GM18520 (cell line): ENCODE data around the gene FBRSL1.

Source experiments
- ATAC-seq: cut with Tn5 transposase; IDR thresholded peaks from one replicate; pipeline ENCODE4 v1.9.1; 2021; ENCODE audit not compliant: unreplicated experiment

Gene FBRSL1

DNA sequence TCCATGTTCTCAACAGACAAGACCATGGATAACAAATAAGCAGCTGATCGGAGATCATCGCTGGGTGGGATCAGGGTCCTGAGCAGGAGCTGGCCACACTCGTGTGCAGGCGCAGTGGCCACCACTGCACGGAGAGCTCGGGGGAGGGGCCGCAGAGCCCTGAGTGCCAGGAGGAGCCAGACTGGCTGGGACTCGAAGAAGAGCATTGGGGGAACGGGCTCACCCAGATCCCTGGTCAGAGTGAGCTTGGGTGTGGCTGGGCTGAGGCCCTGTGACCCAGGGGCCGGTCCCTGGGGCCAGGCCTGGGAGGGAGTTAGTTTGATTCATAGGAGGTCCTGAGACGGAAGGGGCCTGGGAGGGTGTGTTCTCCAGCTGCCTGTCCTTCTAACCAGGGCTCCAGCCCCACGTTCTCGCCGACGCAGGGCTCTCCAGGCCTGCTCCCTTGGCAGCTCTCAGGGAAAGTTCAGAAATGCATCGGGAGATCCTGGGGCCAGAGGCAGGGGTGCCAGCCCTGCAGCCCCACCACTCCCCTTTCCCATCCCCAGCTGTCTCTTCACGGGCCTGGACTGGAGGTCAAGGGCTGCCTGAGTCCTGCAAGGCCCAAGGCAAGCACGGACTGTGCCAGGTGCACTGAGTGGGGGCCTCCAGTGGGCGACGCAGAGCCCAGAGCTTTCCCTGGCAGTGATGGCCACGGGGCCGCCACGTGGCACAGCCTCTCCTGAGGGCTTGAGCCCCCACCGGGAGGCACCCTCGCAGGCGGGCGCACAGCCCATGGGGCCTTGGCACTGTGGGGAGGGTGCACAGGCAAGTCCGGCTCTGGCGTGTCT lies 48.1 kb downstream of the FBRSL1 start:
- ATAC-seq, result no peak

DNA sequence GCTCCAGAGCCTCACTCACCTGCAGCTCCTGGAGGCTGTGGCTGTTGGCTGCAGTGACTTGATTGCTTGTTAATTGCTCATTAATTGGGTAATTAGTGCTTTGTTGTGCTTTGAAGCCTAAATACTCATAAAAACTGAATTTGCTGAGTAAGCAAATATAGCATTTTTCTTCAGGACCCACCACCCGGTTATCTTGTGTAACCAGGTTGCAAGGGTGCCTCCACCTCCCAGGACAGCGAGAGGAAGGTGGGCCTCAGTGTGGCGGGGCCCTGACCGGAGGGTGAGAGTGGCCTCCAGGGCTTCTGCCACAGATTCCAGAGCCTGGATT lies 48.7 kb downstream of the FBRSL1 start:
- ATAC-seq, result no peak

DNA sequence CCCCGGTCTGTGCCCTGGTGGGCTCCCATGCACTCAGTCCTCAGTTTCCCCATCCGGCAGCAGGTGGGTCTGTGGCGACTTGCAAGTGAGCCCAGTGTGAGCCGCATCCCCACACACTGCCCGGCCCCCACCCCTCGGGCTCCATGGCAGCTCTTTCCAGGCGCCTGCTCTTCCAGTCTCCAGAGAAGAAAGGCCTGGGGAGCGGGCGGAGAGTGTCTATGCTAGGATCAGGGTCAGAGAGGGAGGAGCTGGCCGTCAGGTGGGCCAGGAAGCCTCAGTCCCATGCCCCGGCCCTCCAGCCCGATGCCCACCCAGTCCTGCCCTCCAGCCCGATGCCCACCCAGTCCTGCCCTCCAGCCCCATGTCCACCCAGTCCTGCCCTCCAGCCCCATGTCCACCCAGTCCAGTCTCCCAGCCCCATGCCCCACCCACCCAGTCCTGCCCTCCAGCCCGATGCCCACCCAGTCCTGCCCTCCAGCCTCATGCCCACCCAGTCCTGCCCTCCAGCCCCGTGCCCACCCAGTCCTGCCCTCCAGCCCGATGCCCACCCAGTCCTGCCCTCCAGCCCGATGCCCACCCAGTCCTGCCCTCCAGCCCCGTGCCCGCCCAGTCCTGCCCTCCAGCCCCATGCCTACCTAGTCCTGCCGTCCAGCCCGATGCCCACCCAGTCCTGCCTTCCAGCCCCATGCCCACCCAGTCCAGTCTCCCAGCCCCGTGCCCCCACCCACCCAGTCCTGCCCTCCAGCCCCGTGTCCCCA lies 49.2 kb downstream of the FBRSL1 start:
- no peak for ATAC-seq

DNA sequence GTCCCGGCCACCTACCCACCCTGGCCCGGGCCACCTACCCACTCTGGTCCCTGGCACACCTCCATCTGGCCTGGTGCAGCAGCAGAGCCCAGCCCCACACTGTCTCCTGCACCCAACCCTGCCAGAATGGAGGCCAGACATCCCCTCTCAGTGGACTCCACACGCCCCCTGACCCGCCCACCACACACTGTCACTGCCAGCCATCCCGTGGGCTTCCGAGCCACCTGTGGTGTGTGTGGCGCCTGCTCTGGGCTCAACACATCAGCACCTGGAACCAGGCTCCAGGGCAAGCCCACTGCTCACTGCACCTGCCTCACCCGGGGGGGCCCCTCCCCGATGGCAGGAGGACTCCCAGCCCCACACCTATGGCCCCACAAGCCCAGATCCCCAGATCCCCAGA lies 50.5 kb downstream of the FBRSL1 start:
- no peak for ATAC-seq

DNA sequence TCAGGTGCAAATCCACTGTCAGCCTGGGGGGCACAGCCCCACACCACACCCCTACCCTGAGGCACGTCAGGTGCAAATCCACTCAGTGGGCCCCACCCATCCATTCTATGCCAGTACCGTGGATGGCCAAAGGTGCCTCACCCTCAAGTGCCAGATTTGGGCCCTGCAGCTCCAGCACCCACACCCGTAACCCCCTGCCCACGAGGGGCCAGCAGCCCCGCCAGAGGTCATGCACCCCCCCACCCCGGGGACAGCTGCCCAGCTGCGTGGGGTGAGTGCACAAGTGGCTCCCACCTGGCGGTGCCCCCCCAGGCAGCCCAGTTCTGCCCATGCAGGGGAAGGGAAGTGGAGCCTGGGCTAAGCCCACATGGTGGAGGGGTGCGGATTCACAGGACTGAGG lies 51.2 kb downstream of the FBRSL1 start:
- no peak for ATAC-seq

DNA sequence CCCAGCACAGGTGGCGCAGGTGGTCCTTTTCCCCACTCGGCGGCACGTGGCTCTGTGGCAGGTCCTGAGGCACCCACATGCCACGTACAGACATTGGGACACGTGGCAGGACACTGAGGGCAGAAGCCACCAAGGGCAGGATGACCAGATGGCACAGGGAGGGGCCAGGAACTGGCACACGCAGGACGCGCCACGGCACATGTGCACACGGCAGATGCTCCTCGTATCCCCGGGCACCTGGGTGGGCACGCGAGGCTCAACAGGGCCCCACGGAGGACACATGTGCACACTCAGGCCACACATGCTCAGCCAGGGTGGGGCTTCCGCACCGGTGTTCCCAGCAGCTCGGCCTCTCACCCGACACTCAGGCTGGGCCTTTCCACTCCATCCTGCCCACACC lies 52.0 kb downstream of the FBRSL1 start:
- no peak for ATAC-seq

DNA sequence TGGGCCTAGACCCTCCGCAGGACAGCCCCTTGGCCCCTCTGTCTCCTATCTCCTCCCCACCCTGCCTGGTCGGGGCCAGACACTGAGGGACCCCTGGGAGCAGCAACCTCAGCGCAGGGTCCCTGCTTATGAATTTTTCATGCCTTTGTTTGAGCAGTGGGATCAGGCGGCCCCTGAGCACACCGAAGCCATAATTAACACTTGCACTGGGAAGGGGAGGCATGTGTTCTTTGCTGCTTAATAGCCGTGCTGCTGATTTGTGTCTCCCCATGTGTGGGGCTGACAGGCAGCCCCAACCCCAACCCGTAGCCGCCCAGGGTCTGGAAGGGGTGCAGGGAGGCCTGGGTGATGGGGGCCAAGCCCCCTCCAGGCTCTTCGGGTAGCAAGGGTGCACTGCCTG lies 52.7 kb downstream of the FBRSL1 start:
- ATAC-seq, result no peak

DNA sequence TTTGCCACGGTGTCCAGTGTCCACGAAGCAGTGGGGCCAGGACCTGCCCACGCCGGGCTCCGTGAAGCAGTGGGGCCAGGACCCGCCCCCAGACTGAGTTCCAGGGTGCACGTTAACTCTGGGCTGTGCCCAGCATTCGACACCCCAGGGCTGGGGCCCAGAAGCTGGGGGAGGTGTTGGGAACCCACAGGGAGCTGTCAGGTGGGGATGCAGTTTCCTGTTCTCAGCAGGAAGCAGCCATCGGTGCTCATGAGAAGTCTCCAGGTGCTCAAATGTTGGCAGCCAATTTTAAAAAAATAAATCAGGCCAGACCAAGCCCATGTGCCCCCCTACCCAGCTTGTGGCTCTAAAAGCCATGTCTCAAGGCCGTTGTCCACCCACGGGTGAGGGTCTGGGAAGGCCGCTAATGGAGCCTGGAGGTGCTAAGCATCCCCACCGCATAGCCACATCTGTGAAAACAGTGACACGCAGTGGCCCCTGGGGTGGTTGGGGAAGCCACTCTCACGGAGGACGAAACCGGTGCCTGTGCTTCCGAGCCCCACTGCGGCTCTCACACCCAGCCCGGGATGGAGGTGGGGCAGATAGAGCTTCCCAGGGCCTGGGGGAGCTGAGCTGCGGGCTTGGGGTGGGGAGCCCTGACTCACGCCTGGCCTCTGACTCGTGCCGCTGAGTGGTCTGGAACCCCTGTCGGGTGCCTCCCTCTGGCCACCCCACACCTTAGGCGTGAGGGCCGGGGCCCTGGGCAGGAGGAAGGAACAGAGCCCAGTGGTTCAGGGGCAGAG lies 53.5 kb downstream of the FBRSL1 start:
- ATAC-seq, result no peak

DNA sequence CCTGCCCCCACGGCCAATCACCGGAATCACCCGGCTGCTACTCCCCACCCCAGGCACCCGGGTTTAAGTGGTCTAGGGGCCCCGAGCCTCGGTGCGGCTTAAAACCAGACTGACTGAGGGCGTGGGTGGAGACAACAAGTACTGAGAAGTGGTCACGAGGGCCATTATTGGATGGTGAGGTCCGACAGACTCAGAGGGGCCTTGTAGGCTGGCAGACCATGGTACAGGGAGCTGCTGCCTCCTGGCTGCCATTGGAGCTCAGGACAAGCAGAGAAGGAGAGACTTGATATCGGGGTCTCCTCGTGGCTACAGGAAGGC lies 54.1 kb downstream of the FBRSL1 start:
- ATAC-seq, result no peak

DNA sequence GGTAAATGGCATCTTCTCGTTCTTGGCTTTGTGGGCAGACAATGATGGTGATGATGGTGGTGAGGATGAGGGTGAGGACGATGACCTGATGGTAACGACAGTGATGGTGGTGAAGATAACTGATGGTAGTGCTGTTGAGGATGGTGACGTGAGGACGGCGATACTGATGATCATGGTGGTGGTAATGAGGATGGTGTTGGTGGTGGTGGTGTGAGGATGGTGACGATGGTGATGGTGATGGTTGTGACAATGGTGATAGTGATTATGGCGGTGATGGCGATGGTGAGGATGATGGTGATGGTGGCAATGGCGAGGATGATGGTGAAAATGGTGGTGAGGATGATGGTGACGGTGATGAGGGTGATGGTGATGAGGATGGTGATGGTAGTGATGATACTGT lies 54.5 kb downstream of the FBRSL1 start:
- ATAC-seq, result no peak

DNA sequence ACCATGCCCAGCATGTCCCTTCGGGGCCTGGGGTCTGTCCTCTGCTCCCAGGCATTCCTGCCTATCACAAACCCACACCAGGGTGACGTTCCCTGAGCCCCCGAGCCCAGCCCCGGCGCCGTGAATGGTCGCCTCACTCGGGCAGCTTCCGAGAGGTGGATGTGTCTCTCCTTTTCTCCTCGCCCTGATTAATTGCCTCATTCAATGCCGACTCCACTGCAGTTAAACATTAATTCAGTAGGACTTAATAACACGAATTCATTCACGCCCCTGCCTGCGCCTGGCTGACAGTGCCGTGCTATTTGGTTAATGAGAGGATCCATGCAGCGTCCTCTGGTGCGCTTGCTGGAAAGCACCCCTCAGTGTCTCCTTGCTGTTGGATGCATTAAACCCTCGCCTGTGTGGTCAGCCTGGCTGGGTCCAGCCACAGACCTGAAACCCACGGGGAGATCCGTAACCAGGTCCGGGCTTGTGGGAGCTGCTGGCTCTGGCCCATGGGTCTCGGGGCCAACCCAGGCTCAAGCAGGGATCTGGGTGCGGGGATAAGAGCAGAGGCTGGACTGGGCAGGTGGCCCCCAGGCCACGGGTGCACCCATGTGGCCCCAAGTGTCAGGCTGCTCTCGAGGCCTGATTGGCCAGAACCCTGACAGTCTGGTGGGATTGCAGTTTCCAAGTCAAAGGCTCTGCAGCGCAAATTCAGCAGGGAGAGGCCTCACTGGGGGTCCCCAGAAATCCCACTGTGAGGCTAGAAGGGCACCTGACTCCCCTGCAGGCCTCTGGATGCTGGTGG lies 55.4 kb downstream of the FBRSL1 start:
- no peak for ATAC-seq

DNA sequence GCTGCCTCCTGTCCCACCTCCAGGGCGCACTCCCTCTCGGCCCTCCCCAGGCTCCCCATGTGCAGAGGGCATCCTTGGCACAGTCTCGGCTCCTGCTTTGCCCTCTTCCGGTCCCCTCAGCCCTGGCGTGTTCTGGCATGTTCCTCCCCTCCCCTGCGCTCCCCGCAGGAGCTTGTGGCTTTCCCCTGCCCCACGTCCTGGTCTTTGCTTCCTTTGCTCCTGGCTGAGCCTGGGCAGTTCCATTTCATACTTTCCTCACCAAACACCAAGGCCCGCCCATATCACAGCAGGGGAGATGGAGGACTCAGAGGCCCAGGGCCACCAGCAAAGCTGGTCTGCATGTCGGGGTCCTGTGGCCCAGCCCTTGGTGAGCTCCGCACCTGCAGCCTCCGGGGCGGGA lies 56.0 kb downstream of the FBRSL1 start:
- ATAC-seq, result no peak

DNA sequence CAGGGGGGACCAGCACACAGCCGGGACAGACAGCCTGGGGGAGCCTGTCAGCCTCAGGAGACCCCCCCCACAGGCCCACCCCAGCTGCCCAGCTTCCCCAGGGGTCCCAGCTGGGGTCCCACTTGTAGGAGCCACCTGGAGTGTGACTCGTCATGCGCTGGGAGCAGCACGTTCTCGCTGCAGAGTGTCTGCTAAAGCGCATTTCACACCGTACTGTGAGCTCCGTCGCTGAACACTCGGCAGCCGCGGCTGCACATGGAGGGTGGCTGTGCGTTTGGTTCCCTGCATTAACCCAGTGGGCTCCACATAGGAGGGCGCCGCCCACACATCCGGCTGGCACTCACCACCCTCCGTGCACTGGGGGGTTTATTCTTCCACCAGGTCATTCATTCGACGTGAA lies 56.7 kb downstream of the FBRSL1 start:
- no peak for ATAC-seq

DNA sequence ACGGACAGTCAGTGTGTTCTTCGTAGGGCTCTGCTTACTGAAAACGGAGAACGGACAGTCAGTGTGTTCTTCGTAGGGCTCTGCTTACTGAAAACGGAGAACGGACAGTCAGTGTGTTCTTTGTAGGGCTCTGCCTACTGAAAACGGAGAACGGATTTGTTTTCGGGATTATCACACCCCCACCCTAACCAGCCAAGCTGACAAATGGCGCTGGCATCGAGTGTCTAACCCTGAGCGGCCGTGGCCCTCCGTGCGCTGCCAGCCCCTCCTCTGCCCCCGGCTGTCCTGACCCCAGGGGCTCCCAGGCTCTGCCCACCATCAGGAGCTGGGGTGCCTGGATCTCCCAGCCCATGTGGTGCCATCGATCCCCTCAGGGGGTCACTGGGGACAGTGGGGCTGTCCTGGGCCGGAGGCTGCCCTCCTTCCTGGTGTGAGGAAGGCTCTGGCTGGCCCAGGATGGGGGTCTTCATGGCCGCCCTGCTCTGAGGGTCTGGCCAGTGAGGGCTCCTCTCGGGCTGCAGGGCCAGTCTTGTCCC lies 57.3 kb downstream of the FBRSL1 start:
- ATAC-seq, result no peak

DNA sequence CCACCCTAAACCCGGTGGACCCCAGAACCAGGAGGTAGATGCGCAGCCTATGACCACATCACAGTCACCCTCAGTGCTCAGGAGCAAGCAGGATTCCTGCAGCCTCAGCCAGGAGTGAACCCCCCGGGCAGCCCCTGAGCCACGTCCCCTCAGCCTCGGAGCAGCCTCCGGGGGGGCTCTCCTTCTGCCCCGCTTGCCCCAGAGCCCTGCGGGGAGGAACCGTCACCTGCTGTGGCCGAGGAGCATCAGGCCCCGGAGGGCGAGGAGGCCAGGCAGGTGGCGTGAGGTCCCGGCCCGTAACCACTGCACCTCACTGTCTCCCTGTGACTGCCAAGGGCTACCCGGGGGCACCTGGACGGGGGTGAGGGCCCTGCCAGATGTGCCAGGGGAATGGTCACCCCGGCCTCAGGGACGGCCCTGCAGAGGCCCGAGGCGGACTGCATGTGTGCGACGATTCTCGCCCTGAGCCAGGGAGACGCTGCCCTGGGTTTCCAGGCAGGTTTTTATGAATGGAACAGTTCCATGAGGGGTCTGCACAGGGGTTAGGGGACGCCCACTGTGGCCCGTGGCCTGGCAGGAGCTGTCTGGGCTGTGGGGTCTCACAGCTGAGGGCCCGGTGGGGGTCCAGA lies 58.6 kb downstream of the FBRSL1 start:
- ATAC-seq, result no peak

DNA sequence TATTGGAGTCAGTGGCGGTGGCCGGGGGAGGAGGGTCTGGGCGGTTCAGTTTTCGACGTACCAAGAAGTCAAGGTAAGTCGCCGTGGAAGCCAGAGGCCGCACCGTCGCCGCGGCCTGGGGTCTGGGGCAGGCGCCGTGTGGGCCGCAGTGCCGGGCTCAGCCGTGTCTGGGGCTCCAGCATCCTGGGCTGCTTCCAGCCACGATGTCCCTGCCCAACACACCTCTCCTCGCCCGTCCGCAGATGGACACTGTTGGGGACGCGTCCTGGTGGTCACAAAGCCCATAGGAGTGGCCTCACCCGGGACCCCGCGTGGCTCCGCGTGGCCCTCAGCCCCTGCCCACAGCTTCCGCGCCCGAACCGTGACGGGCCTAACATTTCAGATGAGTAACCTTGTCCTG lies 59.1 kb downstream of the FBRSL1 start:
- no peak for ATAC-seq

DNA sequence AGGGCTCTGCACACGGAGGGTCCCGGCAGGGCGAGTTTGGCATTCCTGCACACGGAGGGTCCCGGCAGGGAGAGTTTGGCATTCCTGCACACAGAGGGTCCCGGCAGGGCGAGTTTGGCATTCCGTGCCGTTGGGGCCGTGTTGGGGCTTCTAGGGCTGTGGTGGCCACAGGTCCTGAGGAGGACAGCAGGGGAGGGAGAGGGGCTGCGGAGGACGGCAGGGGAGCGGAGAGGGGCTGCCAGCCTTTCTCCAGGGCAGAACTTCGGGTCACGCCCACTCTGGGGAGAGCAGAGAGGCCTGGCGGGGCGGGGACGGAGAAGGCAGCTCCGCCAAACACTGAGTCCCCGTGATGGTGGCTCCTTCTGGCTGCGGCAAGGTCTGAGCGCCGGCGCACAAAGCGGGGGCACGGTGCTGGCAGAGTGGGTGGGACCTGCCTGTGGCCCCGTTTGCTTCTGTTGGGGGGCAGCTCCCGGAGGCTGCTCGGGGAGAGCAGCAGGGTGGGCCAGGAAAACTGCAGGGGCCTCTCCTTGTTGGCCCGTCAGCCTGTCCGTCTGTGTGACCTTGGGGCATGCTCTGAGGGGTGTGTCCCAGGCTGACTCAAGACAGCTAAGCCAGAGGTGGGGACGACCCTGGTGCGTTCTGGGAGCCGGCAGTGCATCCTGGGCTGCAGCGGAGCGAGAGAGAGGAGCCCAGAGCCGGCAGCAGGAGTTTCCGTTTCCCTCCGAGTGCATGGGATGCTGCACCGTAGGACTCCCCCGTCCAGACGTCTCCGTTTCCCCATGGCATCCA lies 60.3 kb downstream of the FBRSL1 start:
- ATAC-seq, result no peak

DNA sequence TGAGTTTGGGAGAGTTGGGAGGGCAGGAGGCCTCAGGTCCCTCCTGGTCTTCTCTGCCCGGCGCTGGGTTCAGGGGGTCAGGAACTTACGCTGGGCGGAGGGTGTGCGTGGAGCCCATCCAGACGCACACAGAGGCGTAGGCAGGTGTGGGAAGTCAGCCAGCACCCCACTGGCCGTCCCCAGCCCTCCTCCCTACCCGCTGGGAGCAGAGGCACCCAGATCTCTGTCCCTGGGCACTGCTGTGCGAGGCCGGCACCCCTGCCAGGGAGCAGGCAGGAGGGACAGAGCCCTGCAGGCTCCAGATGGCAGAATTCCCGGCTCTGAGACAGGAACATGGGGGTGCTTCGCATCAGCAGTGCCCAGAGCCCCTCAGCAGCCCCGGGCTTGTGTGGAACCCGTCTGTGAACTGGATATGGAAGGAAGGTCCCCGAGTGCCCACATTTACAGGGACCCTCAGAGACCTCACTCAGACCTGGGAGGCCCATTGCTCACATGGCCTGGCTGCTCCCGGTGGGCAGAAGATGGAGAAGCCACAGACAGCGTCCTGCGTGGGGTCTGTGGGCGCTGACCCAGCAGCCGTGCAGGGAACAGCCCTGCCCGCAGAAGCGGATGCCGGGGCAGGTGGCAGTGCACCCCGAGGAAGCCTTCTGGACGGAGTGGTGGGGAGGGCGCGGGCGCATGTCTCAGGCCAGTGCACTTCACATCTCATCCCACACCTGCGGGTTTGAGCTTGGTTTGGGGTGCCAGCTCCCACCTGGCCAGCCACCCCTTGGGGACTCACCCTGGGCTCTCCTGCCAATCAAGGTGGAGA lies 61.1 kb downstream of the FBRSL1 start:
- ATAC-seq, result no peak

DNA sequence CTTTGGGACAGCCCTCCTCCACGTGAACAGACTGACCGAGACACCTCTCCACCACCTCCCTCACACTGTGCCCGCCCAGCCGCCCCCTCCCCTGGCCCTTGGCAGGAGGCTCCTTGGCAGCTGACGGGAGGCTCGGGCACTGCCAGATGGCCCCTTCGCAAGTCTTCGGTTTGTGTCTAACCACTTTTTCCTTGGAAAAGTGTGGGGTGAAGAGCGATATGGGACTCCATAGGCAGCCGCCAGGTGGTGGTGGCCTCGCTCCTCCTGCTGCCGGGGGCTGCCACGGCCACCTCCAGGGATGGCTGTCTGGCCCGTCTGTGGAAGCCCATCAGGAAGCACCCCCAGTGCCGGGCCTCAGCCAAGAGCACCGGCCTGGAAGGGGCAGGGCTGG lies 61.7 kb downstream of the FBRSL1 start:
- ATAC-seq, result no peak
